Activated CD4-positive, alpha-beta T cell treated with anti-CD3 and anti-CD28 coated beads, Interleukin-2, amount 10 ng/mL, durations not matched to agents 7 days and 5 days (primary cell): ENCODE results near the gene MSLN. TPM values are rescaled to one million over a fixed set of nuclear protein-coding genes. Genes with fewer than 3 reads are reported as not detected.
A peak's percentile ranks its signal among the peaks of the same experiment; 100 is the strongest.

Experiments used
- CTCF ChIA-PET: fragments of 350-600 bp; sonication (Branson Sonifier 250); formaldehyde crosslinking; loops from one replicate; lab custom pipeline; 2021; ENCODE audit warnings: antibody characterized with exemption; lab: Charles Lee
- POLR2A ChIA-PET: fragments of 350-600 bp; sonication (Branson Sonifier 250); formaldehyde crosslinking; loops from one replicate; lab custom pipeline; 2021; ENCODE audit warnings: antibody characterized with exemption; lab: Charles Lee
- DNase-seq: peaks from one replicate; pipeline ENCODE4 v3.0.0-alpha.2; 2020
- H3K27ac Mint-ChIP-seq: one replicate; pipeline ENCODE4 v1.8.0; 2021; ENCODE audit warnings: mild to moderate bottlenecking, moderate library complexity, mixed read lengths
- H3K27me3 Mint-ChIP-seq: one replicate; pipeline ENCODE4 v1.8.0; 2021; ENCODE audit warnings: mixed read lengths
- H3K36me3 Mint-ChIP-seq: one replicate; pipeline ENCODE4 v1.8.0; 2021; ENCODE audit warnings: low read depth, mixed read lengths
- H3K4me1 Mint-ChIP-seq: one replicate; pipeline ENCODE4 v1.8.0; 2021; ENCODE audit warnings: mixed read lengths
- H3K4me3 Mint-ChIP-seq: one replicate; pipeline ENCODE4 v1.8.0; 2021; ENCODE audit warnings: mild to moderate bottlenecking, moderate library complexity, mixed read lengths
- H3K9me3 Mint-ChIP-seq: one replicate; pipeline ENCODE4 v1.8.0; 2021; ENCODE audit warnings: mixed read lengths
- total RNA-seq, 2 experiments: library from RNA; stranded (reverse); gene quantifications; one replicate each; pipeline ENCODE4 v1.2.3, GENCODE V29; 2021

MSLN gene
- total RNA-seq, 2 experiments from 2014 or later, result not detected

DNA sequence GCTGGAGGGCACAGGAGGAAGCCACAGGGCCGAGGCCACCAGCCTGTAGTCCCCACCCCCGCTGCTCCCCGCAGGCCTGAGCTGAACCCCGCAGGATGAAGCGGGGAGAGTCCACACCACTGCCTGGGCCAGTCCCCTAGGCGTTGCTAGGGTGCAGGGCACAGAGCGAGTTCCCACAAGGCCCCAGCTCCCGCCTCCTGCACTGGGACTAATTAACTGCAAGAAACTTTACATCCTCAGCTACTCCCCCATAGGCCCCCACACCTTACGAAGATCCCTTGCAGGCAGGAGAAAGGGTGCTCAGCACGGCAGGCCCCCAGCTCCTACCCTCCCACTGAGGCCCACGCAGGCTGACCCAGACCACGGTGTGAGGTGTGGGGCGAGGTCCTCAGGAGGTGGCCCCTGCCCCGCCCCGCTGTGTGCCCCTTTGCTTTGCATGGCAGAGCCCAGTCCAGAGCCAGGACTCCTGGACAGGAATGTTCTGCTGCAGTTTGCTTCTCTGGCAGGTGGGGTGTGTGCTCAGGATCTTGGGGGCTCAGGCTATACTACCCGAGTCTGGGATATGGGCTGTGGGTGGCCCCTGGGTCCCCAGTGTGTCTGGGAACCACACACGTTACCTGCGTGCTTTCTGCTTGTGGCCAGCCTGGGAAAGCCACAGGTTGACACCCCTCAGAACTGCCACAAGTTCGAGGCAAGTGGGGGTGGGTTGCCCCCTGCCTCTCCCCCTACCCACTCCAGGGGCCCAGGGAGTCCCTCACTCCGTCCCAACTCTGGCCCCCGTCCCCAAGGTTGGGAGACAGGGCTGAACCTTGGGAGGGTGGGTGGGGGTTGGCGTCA, 38.8 kb downstream of the MSLN start:
- H3K9me3 Mint-ChIP-seq, result no peaks in the 10 kb centered on the region
- H3K4me3 Mint-ChIP-seq, result no peak overlapping the region
- peaks cover 6% of the 10 kb centered on the region for H3K36me3 Mint-ChIP-seq
- DNase-seq, result no peak
- H3K4me1 Mint-ChIP-seq, result no peaks in the 10 kb centered on the region
- ChIA-PET POLR2A (no interaction called here), CTCF (no interaction called here)
- H3K27me3 Mint-ChIP-seq, result peaks cover 4% of the 10 kb centered on the region
- H3K27ac Mint-ChIP-seq, result no peak overlapping the region

- Mint-ChIP-seq H3K27me3 (peaks cover 4% of the 10 kb centered on the region), H3K4me1 (no peaks in the 10 kb centered on the region), H3K9me3 (no peaks in the 10 kb centered on the region), H3K4me3 (no peak within 1 kb of the TSS), H3K27ac (no peak within 1 kb of the TSS), H3K36me3 (peaks cover 6% of the 10 kb centered on the region)
- no peak for DNase-seq
- POLR2A ChIA-PET, result interaction anchor here (0.6 kb wide), 1 partner anchor 164 kb away, joined by 4 read pairs; no protein-coding TSS in a partner anchor
- CTCF ChIA-PET, result interaction anchor here (1.6 kb wide), 1 partner anchor 88 kb away, joined by 4 read pairs; no protein-coding TSS in a partner anchor
Observed at GRCh38 chr16:799948-800833, 39.7 kb downstream of the MSLN start, which contains the start of gene GNG13. Gene GNG13, minus strand, starts transcription at chr16:800734. Its CDS starts 1,657 bp downstream, at chr16:799077.

DNA sequence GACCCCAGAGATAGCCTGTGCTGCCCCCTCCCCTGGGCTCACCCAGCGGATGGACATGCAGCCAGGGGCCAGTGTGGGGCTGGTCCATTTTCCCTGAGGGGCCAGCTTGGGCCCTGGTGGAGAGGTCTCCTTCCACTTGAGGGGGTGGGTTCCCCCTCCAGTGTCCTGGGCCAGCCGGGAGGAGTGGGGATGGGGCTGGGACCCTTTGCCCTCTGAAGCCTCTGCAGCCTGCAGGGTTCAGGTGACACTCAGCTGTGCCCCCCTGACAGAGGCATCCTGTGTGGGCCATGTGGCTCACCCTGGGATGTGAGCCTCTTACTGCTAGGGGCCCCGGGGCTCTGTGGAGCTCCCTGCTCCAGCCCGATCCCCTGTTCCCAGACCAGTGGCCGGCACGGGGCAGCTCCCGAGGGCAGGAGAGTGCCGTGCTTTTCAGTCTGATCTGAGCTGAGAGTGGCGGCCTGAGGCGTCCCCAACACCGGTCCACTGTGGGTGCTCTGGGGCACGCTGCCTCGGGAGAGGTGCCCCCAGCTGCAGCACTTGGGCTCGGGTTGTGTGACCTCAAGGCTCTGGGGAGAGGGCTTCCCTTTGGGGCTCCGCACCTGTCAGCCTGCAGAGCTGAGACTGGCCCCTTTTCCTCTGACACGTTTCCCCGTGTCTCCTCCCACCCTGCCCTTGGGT, 40.4 kb downstream of the MSLN start:
- peaks cover 4% of the 10 kb centered on the region for H3K27me3 Mint-ChIP-seq
- ChIA-PET CTCF (interaction anchor here (1.6 kb wide), 1 partner anchor 89 kb away, joined by 4 read pairs; no protein-coding TSS in a partner anchor), POLR2A (interaction anchor here (0.6 kb wide), 1 partner anchor 163 kb away, joined by 4 read pairs; no protein-coding TSS in a partner anchor)
- peaks cover 6% of the 10 kb centered on the region for H3K36me3 Mint-ChIP-seq
- DNase-seq, result no peak
- no peaks in the 10 kb centered on the region for H3K9me3 Mint-ChIP-seq
- H3K4me3 Mint-ChIP-seq, result no peak overlapping the region
- H3K4me1 Mint-ChIP-seq, result peaks cover under 1% of the 10 kb centered on the region
- H3K27ac Mint-ChIP-seq, result no peak overlapping the region

DNA sequence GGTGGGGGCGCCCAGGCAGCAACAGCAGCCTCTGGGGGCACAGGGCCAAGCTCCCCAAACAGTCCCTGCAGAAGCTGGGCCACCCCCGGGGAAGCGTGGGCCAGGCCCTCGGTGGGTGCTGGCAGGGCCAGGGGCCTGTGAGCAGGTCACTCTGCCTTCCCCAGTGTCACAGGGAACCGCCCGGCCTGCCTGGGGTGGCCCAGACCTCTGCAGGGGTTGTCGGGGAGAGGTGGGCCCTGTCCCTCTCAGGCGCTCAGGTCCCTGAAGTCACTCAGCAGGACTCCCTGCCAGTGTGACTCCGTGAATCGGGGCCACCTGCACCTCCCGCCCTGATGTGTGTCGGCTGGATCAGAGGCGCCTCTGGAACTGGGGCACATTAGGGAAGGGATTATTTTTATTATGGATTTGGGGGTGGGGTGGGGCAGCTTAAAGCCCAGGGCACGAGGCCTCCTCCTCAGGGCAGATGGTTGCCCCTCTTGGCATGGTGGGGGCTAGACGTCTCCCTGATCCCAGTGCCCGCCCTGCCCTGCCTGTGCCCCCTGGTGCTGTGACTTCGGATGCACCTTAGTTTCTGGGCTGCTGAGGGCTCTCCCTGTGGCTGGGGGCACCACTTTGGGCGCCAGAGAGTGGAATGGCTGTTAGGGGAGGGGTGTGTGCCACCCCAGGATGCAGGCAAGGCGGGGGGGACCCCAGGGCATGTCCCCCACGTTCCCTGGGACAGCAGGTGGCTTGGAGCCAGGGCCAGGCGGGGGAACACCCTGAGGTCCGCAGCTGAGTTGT, 41.2 kb downstream of the MSLN start:
- no peaks in the 10 kb centered on the region for H3K9me3 Mint-ChIP-seq
- peaks cover 2% of the 10 kb centered on the region for H3K4me1 Mint-ChIP-seq
- H3K27ac Mint-ChIP-seq, result no peak overlapping the region
- no peak overlapping the region for H3K4me3 Mint-ChIP-seq
- CTCF ChIA-PET, result interaction anchor here (1.6 kb wide), 1 partner anchor 89 kb away, joined by 4 read pairs; no protein-coding TSS in a partner anchor
- no peak for DNase-seq
- peaks cover 6% of the 10 kb centered on the region for H3K36me3 Mint-ChIP-seq
- peaks cover 4% of the 10 kb centered on the region for H3K27me3 Mint-ChIP-seq
- POLR2A ChIA-PET, result no interaction called here

- CTCF ChIA-PET, result no interaction called here
- Mint-ChIP-seq H3K9me3 (no peaks in the 10 kb centered on the region), H3K4me1 (peaks cover 2% of the 10 kb centered on the region), H3K36me3 (peaks cover 3% of the 10 kb centered on the region), H3K4me3 (no peak overlapping the region), H3K27ac (no peak overlapping the region), H3K27me3 (peaks cover 4% of the 10 kb centered on the region)
- POLR2A ChIA-PET, result no interaction called here
- DNase-seq, result no peak
Observed at GRCh38 chr16:802461-802860, 41.9 kb downstream of the MSLN start.

DNA sequence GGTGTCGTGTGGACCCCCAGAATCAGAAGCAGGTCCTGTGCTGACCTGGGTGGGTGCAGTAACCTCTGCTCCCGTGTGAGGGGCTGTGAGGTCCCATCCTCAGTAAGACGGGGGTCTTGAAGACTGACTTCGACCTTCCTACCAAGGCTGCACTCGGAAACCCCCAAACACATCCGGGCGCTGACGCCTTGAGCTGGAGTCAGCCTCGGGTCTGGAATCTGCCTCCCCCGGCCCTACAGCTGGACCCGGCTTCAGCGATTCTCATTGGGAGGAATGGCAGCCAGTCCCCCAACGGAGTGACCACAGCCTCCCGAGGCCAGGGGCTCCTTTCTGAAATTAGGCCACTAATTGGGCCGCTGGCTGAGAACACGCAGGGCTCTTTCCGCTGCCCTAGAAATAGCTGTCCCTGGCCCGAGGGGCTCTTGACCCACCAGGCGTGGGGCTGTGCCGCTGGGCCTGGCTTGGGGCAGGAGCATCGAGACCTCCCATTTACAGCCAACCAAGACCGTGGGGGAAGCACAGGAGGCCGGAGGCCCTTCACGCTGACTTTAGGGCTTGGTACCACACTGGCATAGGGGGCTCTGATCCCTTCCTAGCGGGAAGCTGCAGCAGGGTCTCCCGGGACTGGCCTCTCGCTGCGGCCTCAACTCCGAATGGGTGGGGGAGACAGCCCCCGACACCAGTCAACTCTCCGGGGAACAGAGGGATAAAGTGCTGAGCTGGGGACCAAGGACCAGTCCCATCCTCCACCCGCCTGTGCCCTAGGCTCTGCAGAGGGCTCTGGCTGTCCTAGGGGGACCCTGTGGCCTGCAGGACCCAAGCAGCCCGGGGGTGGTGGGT, 42.6 kb downstream of the MSLN start:
- ChIA-PET CTCF (interaction anchor here (0.5 kb wide), 1 partner anchor 11 kb away, joined by 3 read pairs; no protein-coding TSS in a partner anchor), POLR2A (no interaction called here)
- no peaks in the 10 kb centered on the region for H3K36me3 Mint-ChIP-seq
- no peak for DNase-seq
- H3K4me3 Mint-ChIP-seq, result no peak overlapping the region
- peaks cover 7% of the 10 kb centered on the region for H3K4me1 Mint-ChIP-seq
- H3K27me3 Mint-ChIP-seq, result peaks cover 4% of the 10 kb centered on the region
- H3K27ac Mint-ChIP-seq, result no peak overlapping the region
- H3K9me3 Mint-ChIP-seq, result no peaks in the 10 kb centered on the region

- no peak for DNase-seq
- H3K27ac Mint-ChIP-seq, result no peak overlapping the region
- H3K9me3 Mint-ChIP-seq, result no peaks in the 10 kb centered on the region
- H3K4me3 Mint-ChIP-seq, result no peak overlapping the region
- H3K4me1 Mint-ChIP-seq, result peaks cover 11% of the 10 kb centered on the region
- peaks cover 4% of the 10 kb centered on the region for H3K27me3 Mint-ChIP-seq
- CTCF ChIA-PET, result interaction anchor here (0.5 kb wide), 1 partner anchor 11 kb away, joined by 3 read pairs; no protein-coding TSS in a partner anchor
- no peaks in the 10 kb centered on the region for H3K36me3 Mint-ChIP-seq
- POLR2A ChIA-PET, result no interaction called here
Observed at GRCh38 chr16:803754-804080, 43.2 kb downstream of the MSLN start.

- Mint-ChIP-seq H3K27me3 (peaks cover 2% of the 10 kb centered on the region), H3K36me3 (no peaks in the 10 kb centered on the region), H3K4me1 (peaks cover 13% of the 10 kb centered on the region), H3K27ac (no peak overlapping the region), H3K9me3 (no peaks in the 10 kb centered on the region), H3K4me3 (no peak overlapping the region)
- POLR2A ChIA-PET, result no interaction called here
- CTCF ChIA-PET, result no interaction called here
- no peak for DNase-seq
Observed at GRCh38 chr16:804193-805048, 43.9 kb downstream of the MSLN start.

DNA sequence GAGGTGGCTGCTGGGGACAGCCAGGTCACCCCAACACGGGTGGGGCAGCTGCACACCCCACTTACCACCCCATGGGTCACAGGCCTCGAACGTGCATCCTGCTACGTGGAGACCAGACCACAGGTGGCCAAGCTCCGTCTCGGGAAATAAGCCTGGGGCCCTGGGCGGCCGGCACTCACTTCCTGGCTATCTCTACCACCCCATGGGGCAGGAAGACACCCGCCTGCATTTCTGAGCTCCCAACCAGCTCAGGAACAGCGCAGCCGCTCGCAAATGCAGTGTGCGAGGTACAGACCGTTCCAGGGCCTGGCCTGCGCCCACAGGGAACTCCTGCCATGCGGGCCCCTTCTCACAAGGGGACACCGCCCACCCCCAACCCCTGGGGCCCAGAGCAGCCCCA, 44.9 kb downstream of the MSLN start:
- Mint-ChIP-seq H3K4me1 (peaks cover 15% of the 10 kb centered on the region), H3K27ac (no peak overlapping the region), H3K27me3 (peaks cover 2% of the 10 kb centered on the region), H3K36me3 (no peaks in the 10 kb centered on the region), H3K4me3 (no peak overlapping the region), H3K9me3 (no peaks in the 10 kb centered on the region)
- no peak for DNase-seq
- ChIA-PET POLR2A (no interaction called here), CTCF (no interaction called here)

- Mint-ChIP-seq H3K4me3 (peak overlapping the region; percentile 91), H3K27me3 (peaks cover 7% of the 10 kb centered on the region), H3K36me3 (no peaks in the 10 kb centered on the region), H3K4me1 (peaks cover 15% of the 10 kb centered on the region), H3K27ac (peak overlapping the region; percentile 96), H3K9me3 (no peaks in the 10 kb centered on the region)
- peak; percentile 88 for DNase-seq
- POLR2A ChIA-PET, result interaction anchor here (0.6 kb wide), 1 partner anchor 127 kb away, joined by 4 read pairs; the partner anchor contains the start of gene STUB1
- CTCF ChIA-PET, result interaction anchor here (0.7 to 0.9 kb wide), 2 partner anchors 12 to 286 kb away, joined by 4 to 6 read pairs; no protein-coding TSS in a partner anchor
Observed at GRCh38 chr16:807347-808084, 47.0 kb downstream of the MSLN start.
